ENCODE data around the gene FADS2. TPM values are rescaled to one million over a fixed set of nuclear protein-coding genes. Genes with fewer than 3 reads are reported as not detected.

The FADS2 gene
- total and polyA plus RNA-seq, 9 of the 15 experiments (the other 6 are each of a cell fraction or from before 2014, with no cell fraction given) = 2.9 to 42.8 (median 16.2) TPM

DNA sequence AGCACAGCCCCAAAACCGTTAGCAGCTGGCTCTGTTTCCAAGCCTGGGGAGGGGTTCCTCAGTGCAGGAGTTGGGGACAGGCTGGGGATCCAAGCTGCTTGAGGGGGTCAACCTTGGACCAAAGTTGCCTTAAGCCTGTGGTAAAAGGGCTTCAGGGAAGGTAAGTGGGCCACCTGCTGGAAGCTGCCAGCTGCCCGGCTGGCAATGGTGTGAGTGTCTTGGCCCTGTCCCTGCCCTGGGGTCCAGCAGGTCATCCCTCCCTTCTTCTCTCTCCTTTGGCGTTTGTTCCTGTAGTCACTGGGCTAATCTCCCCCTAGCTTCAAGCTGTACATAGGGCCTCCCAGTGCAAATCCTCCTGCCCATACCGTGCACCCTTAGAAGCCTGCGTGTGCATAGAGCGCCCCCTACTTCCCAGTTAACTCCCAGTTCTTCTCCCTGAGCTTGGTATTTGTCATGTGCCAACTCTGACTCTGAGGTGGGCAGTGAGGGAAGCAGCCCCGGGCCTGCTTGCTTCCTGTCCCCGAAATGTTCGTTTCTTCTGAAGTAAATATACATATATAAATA is 40.1 kb upstream of the FADS2 start:
- in situ Hi-C loops (cut with MboI) = no loop called here
- Histone ChIP-seq H3K4me3 (no peak overlapping the region), H3K4me1 (replicated peaks in 1 of 2; ENCODE audit: control insufficient read depth in 2 of 2, insufficient read depth in 2 of 2, low read length in 2 of 2) (peaks cover 3 to 15% of the 10 kb centered on the region in 2 experiments; a peak in 2 of 5 replicates), H3K36me3 (ENCODE audit: control insufficient read depth, insufficient read depth, low read length) (peaks cover 78% of the 10 kb centered on the region), H4K20me1 (replicated peaks; ENCODE audit: control insufficient read depth, insufficient read depth, low read length) (peaks cover 6% of the 10 kb centered on the region), H3K79me2 (ENCODE audit: control insufficient read depth, insufficient read depth, low read length) (peaks cover 33% of the 10 kb centered on the region), H3K9me1 (ENCODE audit: control insufficient read depth, insufficient read depth, low read length) (no peaks in the 10 kb centered on the region), H3K4me2 (ENCODE audit: insufficient read depth, low read length) (no peak overlapping the region), H2AFZ (ENCODE audit: low read depth, low read length) (no peak overlapping the region), H3K9ac (ENCODE audit: insufficient read depth in 1 of 2, low read depth in 2 of 2, low read length in 2 of 2) (peak overlapping the region in 1 of 2 experiments; percentile 11; a peak in 1 of 4 replicates), H3K27ac (ENCODE audit: extremely low read depth, low read depth, low read length) (no peak overlapping the region), H3K9me3 (replicated peaks; ENCODE audit: control insufficient read depth, insufficient read depth, low read depth, low read length) (no peaks in the 10 kb centered on the region), H3K27me3 (ENCODE audit: control insufficient read depth in 2 of 2, insufficient read depth in 2 of 2, low read length in 2 of 2) (no peaks in the 10 kb centered on the region)
- intact Hi-C loops (cut with micrococcal nuclease) = no loop called here
- no TSS peak for BruUV-seq (replicated peaks)
- CTCF ChIA-PET (ENCODE audit: low intra/inter-chr PET ratio) = interaction anchor here (0.9 to 1.1 kb wide), 4 partner anchors 36 to 41 kb away, joined by 3 to 4 read pairs (median 4); no protein-coding TSS in a partner anchor
- POLR2A ChIA-PET = interaction anchor here (0.6 to 2.2 kb wide), 5 partner anchors 13 to 545 kb away, joined by 3 to 7 read pairs (median 3); no protein-coding TSS in a partner anchor
- ATAC-seq = peak; percentile 48
- 58% methylated on average over 9 of the region's 9 CpGs for WGBS (ENCODE audit: insufficient coverage, low coverage, missing lambda C conversion rate)
- FAIRE-seq = peak; percentile 52
- DNase-seq (ENCODE audit: extremely low read depth in 1 of 4, low spot score in 3 of 4) = peak; percentile 42 to 74 (median 52)
- TF ChIP-seq, protein P1, sequence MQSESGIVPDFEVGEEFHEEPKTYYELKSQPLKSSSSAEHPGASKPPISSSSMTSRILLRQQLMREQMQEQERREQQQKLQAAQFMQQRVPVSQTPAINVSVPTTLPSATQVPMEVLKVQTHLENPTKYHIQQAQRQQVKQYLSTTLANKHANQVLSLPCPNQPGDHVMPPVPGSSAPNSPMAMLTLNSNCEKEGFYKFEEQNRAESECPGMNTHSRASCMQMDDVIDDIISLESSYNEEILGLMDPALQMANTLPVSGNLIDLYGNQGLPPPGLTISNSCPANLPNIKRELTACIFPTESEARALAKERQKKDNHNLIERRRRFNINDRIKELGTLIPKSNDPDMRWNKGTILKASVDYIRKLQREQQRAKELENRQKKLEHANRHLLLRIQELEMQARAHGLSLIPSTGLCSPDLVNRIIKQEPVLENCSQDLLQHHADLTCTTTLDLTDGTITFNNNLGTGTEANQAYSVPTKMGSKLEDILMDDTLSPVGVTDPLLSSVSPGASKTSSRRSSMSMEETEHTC (IDR thresholded peaks at IDR 0.05) = no peak
- peak; percentile 46; the same call in 1 of the 2 replicates for TF ChIP-seq SUPT5H (IDR thresholded peaks at IDR 0.05)
- TF ChIP-seq JUN (IDR thresholded peaks at IDR 0.05; ENCODE audit: borderline replicate concordance, low read depth, low read length) = no peak
- no peak for TF ChIP-seq JUN (CRISPR knock-in tag; IDR thresholded peaks at IDR 0.05; ENCODE audit: borderline replicate concordance)
- no peak for TF ChIP-seq ELF1 (tag; IDR thresholded peaks at IDR 0.05)
- TF ChIP-seq, protein P2, sequence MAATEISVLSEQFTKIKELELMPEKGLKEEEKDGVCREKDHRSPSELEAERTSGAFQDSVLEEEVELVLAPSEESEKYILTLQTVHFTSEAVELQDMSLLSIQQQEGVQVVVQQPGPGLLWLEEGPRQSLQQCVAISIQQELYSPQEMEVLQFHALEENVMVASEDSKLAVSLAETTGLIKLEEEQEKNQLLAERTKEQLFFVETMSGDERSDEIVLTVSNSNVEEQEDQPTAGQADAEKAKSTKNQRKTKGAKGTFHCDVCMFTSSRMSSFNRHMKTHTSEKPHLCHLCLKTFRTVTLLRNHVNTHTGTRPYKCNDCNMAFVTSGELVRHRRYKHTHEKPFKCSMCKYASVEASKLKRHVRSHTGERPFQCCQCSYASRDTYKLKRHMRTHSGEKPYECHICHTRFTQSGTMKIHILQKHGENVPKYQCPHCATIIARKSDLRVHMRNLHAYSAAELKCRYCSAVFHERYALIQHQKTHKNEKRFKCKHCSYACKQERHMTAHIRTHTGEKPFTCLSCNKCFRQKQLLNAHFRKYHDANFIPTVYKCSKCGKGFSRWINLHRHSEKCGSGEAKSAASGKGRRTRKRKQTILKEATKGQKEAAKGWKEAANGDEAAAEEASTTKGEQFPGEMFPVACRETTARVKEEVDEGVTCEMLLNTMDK (IDR thresholded peaks at IDR 0.05; ENCODE audit: borderline replicate concordance, insufficient read depth, low read depth, low read length, poor library complexity, severe bottlenecking) = peak; percentile 44
- TF ChIP-seq, protein P3, sequence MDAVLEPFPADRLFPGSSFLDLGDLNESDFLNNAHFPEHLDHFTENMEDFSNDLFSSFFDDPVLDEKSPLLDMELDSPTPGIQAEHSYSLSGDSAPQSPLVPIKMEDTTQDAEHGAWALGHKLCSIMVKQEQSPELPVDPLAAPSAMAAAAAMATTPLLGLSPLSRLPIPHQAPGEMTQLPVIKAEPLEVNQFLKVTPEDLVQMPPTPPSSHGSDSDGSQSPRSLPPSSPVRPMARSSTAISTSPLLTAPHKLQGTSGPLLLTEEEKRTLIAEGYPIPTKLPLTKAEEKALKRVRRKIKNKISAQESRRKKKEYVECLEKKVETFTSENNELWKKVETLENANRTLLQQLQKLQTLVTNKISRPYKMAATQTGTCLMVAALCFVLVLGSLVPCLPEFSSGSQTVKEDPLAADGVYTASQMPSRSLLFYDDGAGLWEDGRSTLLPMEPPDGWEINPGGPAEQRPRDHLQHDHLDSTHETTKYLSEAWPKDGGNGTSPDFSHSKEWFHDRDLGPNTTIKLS (IDR thresholded peaks at IDR 0.05; ENCODE audit: borderline replicate concordance, low read depth) = no peak
